Activated T-helper 1 cell treated with anti-CD3 and anti-CD28 coated beads, Interleukin-12 subunit alpha, Interleukin-12 subunit beta, Interleukin-2, Interleukin-4 antibody, amounts not matched to agents 30 ng/mL and 10 ng/mL and 1 ng/mL, durations not matched to agents 14 hours and 24 hours and 36 hours (primary cell): Measurements from ENCODE around the gene NLRP9. TPM values are rescaled to one million over a fixed set of nuclear protein-coding genes. Genes with fewer than 3 reads are reported as not detected.

Experiments used
- DNase-seq: peaks from one replicate; pipeline ENCODE4 v3.0.0; 2021; ENCODE audit warnings: low spot score
- H3K27ac Mint-ChIP-seq: one replicate; pipeline ENCODE4 v1.8.0; 2021; ENCODE audit warnings: mild to moderate bottlenecking, mixed read lengths
- H3K27me3 Mint-ChIP-seq: one replicate; pipeline ENCODE4 v1.8.0; 2022; ENCODE audit warnings: mild to moderate bottlenecking, moderate library complexity, mixed read lengths; ENCODE audit not compliant: insufficient read depth
- H3K36me3 Mint-ChIP-seq: one replicate; pipeline ENCODE4 v1.8.0; 2021; ENCODE audit warnings: low read depth, mixed read lengths
- H3K4me1 Mint-ChIP-seq: one replicate; pipeline ENCODE4 v1.8.0; 2021; ENCODE audit warnings: low read depth, mixed read lengths
- H3K4me3 Mint-ChIP-seq: one replicate; pipeline ENCODE4 v1.8.0; 2021; ENCODE audit warnings: mild to moderate bottlenecking, moderate library complexity, mixed read lengths
- H3K9me3 Mint-ChIP-seq: one replicate; pipeline ENCODE4 v1.8.0; 2021; ENCODE audit warnings: mixed read lengths
- intact Hi-C: fragments of 100-400 bp; cut with micrococcal nuclease; formaldehyde crosslinking; loops from one replicate; pipeline ENCODE4 v1.15.1; 2024
- total RNA-seq: library from RNA; stranded (reverse); gene quantifications from 2 replicates; pipeline ENCODE4 v1.2.3, GENCODE V29; 2022

Gene NLRP9
- total RNA-seq, 1 donor from 2014 or later, result not detected

DNA sequence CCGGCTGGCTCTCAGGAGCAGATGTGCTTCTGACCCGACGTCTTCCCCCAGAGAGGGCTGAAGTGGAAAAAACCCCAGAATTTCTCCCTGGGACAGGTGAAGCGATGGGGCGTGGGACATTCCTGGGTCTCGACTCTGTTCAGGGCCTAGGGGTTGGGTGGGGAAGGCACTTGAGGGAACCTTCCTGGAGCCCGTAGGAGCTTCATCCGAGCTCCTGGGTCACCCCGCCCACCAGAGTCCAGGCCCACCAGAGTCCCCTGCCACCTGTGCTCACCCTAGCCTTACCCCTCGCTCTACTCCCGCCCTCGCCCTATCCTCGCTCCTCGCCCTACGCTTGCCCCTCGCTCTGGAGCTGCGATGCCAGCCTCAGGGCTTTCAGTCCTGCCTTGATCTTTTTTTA, 39.9 kb downstream of the NLRP9 start:
- H3K4me1 Mint-ChIP-seq, result no peaks in the 10 kb centered on the region
- H3K9me3 Mint-ChIP-seq, result no peaks in the 10 kb centered on the region
- H3K4me3 Mint-ChIP-seq, result no peak overlapping the region
- intact Hi-C loops, result no loop called here
- no peaks in the 10 kb centered on the region for H3K27me3 Mint-ChIP-seq
- H3K36me3 Mint-ChIP-seq, result peaks cover 18% of the 10 kb centered on the region
- no peak for DNase-seq
- H3K27ac Mint-ChIP-seq, result no peak overlapping the region

DNA sequence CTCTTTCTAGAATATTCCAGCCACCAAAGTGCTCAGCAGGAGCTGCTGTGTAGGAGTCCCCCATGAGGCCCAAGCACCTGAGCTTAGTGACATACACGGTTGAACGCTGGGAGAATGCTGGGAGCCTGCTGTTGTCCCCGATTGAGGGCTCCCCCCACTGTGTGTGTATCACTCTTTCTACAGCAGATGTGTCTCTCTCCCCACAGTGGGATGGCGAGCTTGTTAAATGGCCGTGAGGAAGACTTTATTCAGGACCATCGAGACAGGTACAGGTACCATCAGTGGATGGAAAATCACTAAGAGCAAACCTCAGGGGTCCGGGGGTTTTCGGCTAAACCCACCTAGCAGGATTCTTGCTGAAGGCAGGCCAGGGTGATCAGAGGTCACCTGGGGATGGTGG, 40.5 kb downstream of the NLRP9 start:
- H3K9me3 Mint-ChIP-seq, result no peaks in the 10 kb centered on the region
- H3K27me3 Mint-ChIP-seq, result no peaks in the 10 kb centered on the region
- DNase-seq, result no peak
- H3K27ac Mint-ChIP-seq, result no peak overlapping the region
- no peaks in the 10 kb centered on the region for H3K4me1 Mint-ChIP-seq
- no peak overlapping the region for H3K4me3 Mint-ChIP-seq
- intact Hi-C loops, result no loop called here
- H3K36me3 Mint-ChIP-seq, result peaks cover 20% of the 10 kb centered on the region

DNA sequence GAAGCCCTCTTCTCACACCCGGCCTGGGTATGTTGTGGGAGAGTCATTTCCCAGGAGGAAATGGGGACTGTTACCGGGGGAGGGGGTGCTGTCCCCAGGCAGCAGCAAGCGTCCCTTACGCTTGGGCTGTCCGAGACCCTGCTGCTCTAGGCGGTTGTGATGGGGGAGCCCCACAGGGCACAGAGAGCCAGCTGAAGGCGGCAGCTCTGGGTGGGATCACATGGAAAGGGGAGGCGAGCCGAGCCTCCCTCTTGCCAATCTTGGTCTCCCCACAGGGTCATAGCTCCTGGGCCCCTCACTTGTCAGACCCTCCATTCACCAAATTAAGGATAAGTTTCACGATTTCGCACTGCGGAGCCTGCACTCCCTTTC, 41.1 kb downstream of the NLRP9 start:
- Mint-ChIP-seq H3K27me3 (no peaks in the 10 kb centered on the region), H3K36me3 (peaks cover 20% of the 10 kb centered on the region), H3K27ac (no peak overlapping the region), H3K4me3 (no peak overlapping the region), H3K9me3 (no peaks in the 10 kb centered on the region), H3K4me1 (no peaks in the 10 kb centered on the region)
- intact Hi-C loops, result no loop called here
- no peak for DNase-seq

DNA sequence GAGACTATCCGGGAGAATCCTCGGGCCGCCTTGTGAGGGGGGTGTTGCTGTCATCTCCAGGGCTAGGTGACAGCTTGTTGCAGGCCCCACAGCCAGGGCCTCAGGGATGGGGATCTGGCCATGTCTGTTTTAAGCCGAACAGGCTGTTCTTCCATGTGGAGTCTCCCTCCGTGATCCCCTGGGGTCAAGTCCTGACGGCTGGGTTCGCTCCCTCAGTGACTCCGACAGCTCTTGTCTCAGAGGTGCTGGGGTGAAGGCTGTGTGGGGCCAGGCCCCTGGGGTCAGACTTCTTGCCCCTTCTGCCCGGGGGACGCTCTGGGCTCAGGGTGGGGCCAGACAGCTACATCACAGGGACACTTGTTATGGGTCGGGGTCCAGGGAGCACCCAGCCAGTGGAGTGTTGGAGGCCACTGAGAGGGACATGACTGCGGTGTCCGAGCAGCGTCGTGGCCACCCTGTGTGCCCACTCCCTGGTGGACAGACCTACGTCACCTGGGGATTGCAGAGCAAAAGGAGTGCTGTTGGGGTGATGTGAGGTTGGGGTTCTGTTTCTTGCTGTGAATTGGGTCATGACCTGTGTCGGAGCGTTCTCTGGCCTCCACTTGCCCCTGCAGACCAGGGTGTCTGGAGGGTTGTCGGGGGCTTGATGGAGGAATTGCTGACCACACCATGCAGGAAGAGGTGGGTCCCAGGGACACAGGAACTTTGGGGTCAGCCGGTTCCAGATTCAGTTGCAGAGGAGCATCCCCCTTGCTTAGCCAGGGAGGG, 41.7 kb downstream of the NLRP9 start:
- H3K27ac Mint-ChIP-seq, result no peak overlapping the region
- no peaks in the 10 kb centered on the region for H3K9me3 Mint-ChIP-seq
- peaks cover 20% of the 10 kb centered on the region for H3K36me3 Mint-ChIP-seq
- no peaks in the 10 kb centered on the region for H3K4me1 Mint-ChIP-seq
- intact Hi-C loops, result no loop called here
- no peaks in the 10 kb centered on the region for H3K27me3 Mint-ChIP-seq
- no peak overlapping the region for H3K4me3 Mint-ChIP-seq
- DNase-seq, result no peak

DNA sequence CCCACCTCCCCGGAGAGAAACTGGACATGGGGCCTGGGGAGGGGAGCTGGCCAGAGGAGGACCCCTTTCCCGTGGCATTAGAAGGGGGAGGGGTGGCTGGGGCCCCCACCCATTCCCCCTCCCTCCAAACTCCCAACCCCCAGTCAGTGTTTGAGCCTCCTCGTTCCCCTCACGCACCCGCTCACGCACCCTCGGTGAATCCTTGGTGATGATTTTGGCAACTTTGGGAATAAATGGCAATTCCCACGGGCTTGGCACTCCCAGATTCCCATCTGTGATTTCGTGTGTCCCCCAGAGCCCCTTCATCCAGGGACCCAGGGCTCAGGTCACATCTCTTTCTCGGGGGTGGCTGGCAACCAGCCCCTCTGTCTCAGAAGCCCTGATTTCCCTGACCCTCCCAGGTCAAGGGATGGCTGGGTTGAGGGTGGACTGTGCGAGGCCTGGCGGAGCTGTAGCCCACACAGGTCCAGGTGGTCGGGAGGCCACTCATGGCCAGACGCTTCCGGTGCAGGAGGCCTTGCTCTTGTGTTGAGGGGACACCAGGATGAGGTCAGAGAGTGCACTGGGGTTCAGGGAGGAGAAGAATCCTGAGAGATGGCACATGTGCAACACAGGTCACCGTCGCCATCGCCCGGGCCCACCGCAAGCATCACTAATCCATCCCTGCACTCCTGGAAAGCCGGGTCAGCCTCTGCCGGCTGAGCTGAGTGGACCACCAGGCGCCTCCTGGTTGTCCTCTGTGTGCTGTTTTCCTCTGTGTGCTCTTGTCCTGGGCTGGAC, 42.5 kb downstream of the NLRP9 start:
- Mint-ChIP-seq H3K4me3 (no peak overlapping the region), H3K9me3 (no peaks in the 10 kb centered on the region), H3K27ac (no peak overlapping the region), H3K36me3 (peaks cover 20% of the 10 kb centered on the region), H3K27me3 (no peaks in the 10 kb centered on the region), H3K4me1 (no peaks in the 10 kb centered on the region)
- intact Hi-C loops, result no loop called here
- DNase-seq, result no peak

DNA sequence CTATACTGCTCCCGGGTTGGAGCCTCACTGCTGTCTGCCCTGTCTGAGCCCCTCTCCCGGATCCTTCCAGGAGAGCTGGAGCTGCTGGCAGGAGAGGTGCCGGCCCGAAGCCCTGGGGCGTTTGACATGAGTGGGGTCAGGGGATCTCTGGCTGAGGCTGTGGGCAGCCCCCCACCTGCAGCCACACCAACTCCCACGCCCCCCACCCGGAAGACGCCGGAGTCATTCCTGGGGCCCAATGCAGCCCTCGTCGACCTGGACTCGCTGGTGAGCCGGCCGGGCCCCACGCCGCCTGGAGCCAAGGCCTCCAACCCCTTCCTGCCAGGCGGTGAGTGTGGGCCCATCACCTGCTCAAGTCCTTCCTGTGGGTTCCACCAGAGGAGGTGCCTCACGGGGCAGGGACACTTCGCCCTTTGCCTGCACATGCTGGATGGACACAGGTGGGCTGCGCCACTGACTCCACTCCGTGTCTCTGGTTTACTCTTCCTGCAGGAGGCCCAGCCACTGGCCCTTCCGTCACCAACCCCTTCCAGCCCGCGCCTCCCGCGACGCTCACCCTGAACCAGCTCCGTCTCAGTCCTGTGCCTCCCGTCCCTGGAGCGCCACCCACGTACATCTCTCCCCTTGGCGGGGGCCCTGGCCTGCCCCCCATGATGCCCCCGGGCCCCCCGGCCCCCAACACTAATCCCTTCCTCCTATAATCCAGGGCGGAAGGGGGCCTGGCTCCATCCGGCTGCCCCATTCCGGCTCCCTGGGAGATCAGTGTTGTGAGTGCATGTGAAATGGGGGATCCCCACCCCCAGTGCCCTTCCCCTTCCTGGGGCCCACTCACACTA, 43.3 kb downstream of the NLRP9 start:
- DNase-seq, result no peak
- no peaks in the 10 kb centered on the region for H3K9me3 Mint-ChIP-seq
- no peaks in the 10 kb centered on the region for H3K27me3 Mint-ChIP-seq
- H3K4me3 Mint-ChIP-seq, result no peak overlapping the region
- no peak overlapping the region for H3K27ac Mint-ChIP-seq
- peaks cover 17% of the 10 kb centered on the region for H3K36me3 Mint-ChIP-seq
- intact Hi-C loops, result no loop called here
- H3K4me1 Mint-ChIP-seq, result no peaks in the 10 kb centered on the region

DNA sequence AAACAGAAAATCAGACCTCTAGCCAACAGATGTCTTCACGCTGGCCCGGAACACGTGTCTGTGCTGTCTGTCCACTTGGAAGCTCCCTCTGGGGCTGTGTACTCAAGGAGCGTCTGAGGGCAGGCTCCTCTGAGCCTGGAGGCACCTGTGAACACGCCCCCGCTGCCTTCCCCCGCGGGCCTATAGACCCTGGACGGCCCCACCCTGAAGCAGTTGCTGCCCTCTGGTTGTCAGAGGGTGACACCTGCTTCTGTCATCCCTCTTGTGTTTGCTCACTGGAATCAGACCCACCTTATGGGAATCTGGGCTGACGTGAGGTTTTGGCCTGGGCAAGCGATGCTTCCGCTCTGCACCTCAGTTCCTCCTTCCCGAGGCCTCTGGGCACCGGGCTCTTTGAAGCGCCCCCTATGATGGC, 44.0 kb downstream of the NLRP9 start:
- Mint-ChIP-seq H3K4me3 (no peak overlapping the region), H3K27me3 (no peaks in the 10 kb centered on the region), H3K36me3 (peaks cover 17% of the 10 kb centered on the region), H3K9me3 (no peaks in the 10 kb centered on the region), H3K4me1 (no peaks in the 10 kb centered on the region), H3K27ac (no peak overlapping the region)
- no peak for DNase-seq
- intact Hi-C loops, result no loop called here

DNA sequence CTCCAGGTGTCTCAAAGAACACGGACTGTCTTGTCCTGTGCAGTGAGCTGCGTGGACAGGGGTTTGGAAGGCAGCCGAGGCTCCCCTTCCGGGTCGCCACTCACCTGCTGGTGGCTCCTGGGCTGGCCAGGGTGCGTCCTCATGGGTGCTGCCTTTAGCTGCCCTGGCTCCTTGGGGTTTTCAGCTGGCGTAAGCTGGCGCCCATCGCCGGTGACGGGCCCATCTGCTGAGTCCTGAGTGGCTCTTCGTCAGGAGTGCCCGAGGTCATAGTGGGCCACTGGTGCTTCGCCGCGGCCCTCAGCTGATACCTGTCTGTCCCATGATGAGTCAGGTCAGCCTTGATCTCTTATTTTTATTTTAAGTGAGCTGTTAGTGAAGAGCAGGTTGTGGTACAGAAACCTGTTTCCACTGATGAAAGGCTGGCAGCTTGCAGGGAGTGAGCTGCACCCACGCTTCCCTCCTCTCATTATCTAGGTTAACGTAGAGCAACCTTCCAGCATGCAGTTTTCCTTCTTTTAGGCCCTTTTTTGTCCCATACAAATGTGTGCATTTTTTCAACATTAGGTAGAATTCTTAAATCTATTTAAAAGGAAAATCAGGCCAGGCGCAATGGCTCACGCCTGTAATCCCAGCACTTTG, 44.7 kb downstream of the NLRP9 start:
- Mint-ChIP-seq H3K36me3 (peaks cover 15% of the 10 kb centered on the region), H3K4me1 (no peaks in the 10 kb centered on the region), H3K27me3 (no peaks in the 10 kb centered on the region), H3K9me3 (no peaks in the 10 kb centered on the region), H3K4me3 (no peak overlapping the region), H3K27ac (no peak overlapping the region)
- intact Hi-C loops, result no loop called here
- DNase-seq, result no peak

DNA sequence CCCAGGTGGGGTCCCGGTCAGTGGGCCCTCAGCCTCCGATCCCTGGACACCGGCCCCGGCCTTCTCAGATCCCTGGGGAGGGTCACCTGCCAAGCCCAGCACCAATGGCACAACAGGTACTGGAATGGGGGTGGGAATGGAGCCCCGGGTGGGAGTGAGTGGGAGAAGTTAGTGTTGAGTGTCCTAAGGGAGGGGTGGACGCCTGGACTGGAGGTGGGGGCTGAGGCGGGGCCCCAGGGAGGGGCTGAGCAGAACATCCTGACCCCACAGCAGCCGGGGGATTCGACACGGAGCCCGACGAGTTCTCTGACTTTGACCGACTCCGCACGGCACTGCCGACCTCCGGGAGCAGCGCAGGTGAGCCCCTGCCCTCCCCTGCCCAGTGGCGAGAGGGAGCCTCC, 45.5 kb downstream of the NLRP9 start:
- intact Hi-C loops, result no loop called here
- DNase-seq, result no peak
- no peaks in the 10 kb centered on the region for H3K27me3 Mint-ChIP-seq
- H3K4me3 Mint-ChIP-seq, result no peak overlapping the region
- H3K36me3 Mint-ChIP-seq, result peaks cover 13% of the 10 kb centered on the region
- no peak overlapping the region for H3K27ac Mint-ChIP-seq
- H3K9me3 Mint-ChIP-seq, result no peaks in the 10 kb centered on the region
- no peaks in the 10 kb centered on the region for H3K4me1 Mint-ChIP-seq

DNA sequence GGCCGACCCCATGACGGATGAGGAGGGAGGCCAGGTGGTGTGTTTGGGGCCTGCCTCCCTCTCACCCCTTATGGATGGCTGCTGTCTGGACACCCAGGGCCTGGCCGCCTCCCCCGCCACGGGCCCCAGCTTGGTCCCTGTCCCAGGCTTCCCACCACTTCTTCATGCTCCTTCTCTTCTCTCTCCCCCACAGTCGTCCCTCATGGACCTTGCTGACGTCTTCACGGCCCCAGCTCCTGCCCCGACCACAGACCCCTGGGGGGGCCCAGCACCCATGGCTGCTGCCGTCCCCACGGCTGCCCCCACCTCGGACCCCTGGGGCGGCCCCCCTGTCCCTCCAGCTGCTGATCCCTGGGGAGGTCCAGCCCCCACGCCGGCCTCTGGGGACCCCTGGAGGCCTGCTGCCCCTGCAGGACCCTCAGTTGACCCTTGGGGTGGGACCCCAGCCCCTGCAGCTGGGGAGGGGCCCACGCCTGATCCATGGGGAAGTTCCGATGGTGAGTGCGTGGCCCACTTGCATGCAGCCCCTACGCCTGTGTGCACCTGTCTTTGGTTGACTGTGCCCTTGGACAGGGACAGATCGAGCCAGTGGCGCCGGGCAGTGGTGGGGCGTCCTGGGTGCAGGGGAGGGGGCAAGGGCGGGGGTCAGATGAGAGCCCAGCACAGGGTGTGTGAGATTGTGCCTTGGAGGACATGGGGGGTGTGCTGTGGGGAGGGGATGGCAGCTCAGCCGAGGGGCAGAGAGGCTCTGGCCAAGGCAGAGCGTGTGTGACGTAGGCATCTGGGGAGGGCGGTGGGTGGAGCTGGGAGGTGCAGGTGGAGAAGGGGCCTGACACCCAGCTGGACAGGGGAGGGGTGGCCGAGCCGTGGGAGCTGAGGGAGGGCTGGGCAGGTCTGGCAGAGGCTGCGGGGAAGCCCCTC, 46.4 kb downstream of the NLRP9 start:
- DNase-seq, result no peak
- no peak overlapping the region for H3K4me3 Mint-ChIP-seq
- H3K27me3 Mint-ChIP-seq, result no peaks in the 10 kb centered on the region
- peaks cover 8% of the 10 kb centered on the region for H3K36me3 Mint-ChIP-seq
- H3K27ac Mint-ChIP-seq, result no peak overlapping the region
- no peaks in the 10 kb centered on the region for H3K9me3 Mint-ChIP-seq
- intact Hi-C loops, result no loop called here
- no peaks in the 10 kb centered on the region for H3K4me1 Mint-ChIP-seq

DNA sequence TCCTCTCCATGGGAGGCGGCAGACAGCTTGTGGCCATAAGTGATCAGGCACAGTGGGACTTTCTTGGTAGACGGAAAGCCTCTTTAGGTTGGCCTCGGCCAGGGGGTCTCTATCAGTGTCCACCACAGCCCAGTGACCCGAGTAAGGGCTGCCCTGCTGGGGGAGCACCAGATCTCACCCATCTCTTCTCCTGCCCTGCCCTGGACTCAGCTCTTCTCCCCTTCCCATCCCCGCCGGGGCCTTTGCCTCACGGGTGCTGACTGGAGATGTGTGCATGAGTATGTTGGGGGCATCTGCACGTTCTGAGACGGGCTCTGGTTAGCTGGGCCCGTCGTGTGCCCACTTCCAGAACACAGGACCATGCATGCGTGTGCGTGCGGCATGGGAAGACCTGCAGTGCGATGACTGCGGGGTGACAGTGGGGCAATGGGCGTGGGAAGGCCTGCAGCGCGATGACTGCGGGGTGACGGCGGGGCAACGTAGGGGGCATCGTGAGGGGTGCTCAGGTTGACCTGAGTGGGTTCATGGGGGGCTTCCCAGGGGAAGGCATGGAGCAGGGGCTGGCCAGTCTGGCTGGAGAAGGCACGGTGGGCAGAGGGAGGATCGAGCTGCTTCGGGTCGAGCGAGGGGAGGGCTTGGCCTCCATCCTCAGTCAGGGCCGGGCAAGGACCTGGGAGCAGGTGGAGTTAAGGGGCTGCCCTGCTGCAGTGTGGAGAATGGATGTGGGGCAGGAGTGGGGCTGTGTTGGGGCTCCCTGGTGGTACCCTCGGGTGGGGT, 47.2 kb downstream of the NLRP9 start:
- intact Hi-C loops, result no loop called here

More for the DNA sequence above, 47.2 kb downstream of the NLRP9 start:
- Mint-ChIP-seq H3K4me3 (no peak overlapping the region), H3K4me1 (no peaks in the 10 kb centered on the region), H3K27me3 (no peaks in the 10 kb centered on the region), H3K36me3 (peaks cover 11% of the 10 kb centered on the region), H3K27ac (no peak overlapping the region), H3K9me3 (no peaks in the 10 kb centered on the region)
- no peak for DNase-seq
